Right ventricle myocardium inferior (tissue), 1 donor: ENCODE measurements around the gene BAG3. TPM values are rescaled to one million over a fixed set of nuclear protein-coding genes. Genes with fewer than 3 reads are reported as not detected.
A peak's percentile ranks its signal among the peaks of the same experiment; 100 is the strongest.
"Not testable (repeated sequence)": the region's sequence is repeated elsewhere in the genome, so short reads cannot be mapped to it uniquely, and the experiment has no call there.

Experiments used
- ATAC-seq: fragments of 200-7000 bp; cut with Tn5 transposase; one replicate; pipeline ENCODE4 v1.9.1; 2020; ENCODE audit warnings: mild to moderate bottlenecking, moderate library complexity
- DNase-seq: peaks from one replicate; pipeline ENCODE4 v3.0.0; 2021; ENCODE audit errors: missing footprints
- intact Hi-C: fragments of 100-400 bp; cut with DNase I; formaldehyde crosslinking; loops from one replicate; pipeline ENCODE4 v1.11.0; 2022
- total RNA-seq: library from RNA; stranded (reverse); fragmentation: NEBNext Ultra II Directional; extraction: Animal tissue kit (Norgen Biotek cat#: 25700); gene quantifications from one replicate; pipeline ENCODE4 v1.2.1, GENCODE V29; 2021
- donor health status: DM: no; HTN: yes; CAD: no; lungs with severe emphysema.

BAG3 gene
- total RNA-seq, 1 donor from 2014 or later = 152 TPM

GRCh38 chr10:119710935-119711334 lies 59.8 kb downstream of the BAG3 start:
- DNase-seq, ATAC-seq, intact Hi-C loops: not testable (repeated sequence)

- intact Hi-C loops = no loop called here
- DNase-seq (no peak), ATAC-seq (no peak)
Measured at GRCh38 chr10:119713744-119714483, 62.7 kb downstream of the BAG3 start.

DNA sequence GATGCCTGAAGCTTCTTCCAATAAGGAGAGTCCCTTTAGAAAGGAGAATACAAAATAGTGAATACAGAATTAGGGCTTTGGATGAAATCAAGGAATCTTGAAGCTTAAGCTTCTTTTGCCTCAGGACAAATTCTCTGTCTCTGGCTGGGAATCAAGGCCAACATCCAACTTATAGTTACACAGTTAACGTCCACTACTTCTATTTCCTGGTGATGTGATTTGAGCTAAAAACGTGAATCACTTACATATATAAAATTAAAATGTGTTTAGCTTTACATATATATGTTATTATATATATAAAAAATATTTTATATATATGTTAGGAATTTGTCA lies 63.3 kb downstream of the BAG3 start:
- ATAC-seq = no peak
- no peak for DNase-seq
- intact Hi-C loops = no loop called here

- peak; percentile 26 for ATAC-seq
- DNase-seq = no peak
- intact Hi-C loops = no loop called here
Measured at GRCh38 chr10:119715628-119716505, 64.7 kb downstream of the BAG3 start.

DNA sequence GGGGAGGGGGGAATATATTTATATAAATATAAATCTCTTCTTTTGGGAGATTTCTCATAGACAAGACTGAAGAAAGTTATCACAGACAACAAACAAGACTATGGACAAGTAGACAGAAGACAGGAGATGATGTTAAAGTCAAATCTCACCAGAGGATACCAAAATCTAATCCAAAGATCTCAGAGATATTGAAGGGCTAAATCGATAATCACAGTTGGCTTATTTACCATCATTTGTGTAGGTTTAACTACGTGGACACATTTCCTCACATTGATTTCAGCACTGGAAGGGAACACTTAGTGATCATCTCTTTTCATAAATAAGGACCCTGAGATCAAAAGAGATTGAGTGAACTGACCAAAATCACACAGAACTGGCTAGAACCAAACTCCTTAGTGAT lies 72.0 kb downstream of the BAG3 start:
- intact Hi-C loops = no loop called here
- DNase-seq (no peak), ATAC-seq (no peak)

DNA sequence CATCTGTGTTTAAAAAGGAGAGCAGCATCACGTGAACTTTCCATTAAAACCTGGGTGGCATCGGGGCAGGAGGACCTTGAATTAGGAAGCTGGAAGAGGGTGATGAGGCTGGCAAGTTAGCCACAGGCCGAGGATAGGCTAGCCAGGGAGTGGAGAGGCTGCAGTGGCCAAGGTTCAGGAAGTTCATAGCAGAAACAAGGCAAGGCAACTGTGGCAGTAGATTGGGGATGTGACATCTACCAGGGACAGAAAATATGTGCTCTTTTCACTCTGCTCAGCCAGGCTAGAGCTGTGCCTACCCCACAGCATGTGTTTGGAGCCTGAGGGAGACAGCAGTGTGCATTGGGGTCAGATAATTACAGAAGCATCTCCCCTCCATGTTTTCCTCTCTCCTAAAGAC lies 72.4 kb downstream of the BAG3 start:
- intact Hi-C loops = loop anchor here (2.0 kb wide), 1 partner anchor 37 kb away; no protein-coding TSS in a partner anchor
- DNase-seq (no peak), ATAC-seq (no peak)

- ATAC-seq (no peak), DNase-seq (no peak)
- intact Hi-C loops = loop anchor here (1.0 to 5.0 kb wide), 3 partner anchors 38 to 128 kb away; partner anchors contain the start of genes BAG3 and TIAL1
Measured at GRCh38 chr10:119724593-119725516, 73.7 kb downstream of the BAG3 start.

GRCh38 chr10:119725517-119725827 lies 74.3 kb downstream of the BAG3 start:
- ATAC-seq = no peak
- intact Hi-C loops = loop anchor here (1.0 to 5.0 kb wide), 3 partner anchors 39 to 128 kb away; partner anchors contain the start of genes BAG3 and TIAL1
- DNase-seq = no peak

DNA sequence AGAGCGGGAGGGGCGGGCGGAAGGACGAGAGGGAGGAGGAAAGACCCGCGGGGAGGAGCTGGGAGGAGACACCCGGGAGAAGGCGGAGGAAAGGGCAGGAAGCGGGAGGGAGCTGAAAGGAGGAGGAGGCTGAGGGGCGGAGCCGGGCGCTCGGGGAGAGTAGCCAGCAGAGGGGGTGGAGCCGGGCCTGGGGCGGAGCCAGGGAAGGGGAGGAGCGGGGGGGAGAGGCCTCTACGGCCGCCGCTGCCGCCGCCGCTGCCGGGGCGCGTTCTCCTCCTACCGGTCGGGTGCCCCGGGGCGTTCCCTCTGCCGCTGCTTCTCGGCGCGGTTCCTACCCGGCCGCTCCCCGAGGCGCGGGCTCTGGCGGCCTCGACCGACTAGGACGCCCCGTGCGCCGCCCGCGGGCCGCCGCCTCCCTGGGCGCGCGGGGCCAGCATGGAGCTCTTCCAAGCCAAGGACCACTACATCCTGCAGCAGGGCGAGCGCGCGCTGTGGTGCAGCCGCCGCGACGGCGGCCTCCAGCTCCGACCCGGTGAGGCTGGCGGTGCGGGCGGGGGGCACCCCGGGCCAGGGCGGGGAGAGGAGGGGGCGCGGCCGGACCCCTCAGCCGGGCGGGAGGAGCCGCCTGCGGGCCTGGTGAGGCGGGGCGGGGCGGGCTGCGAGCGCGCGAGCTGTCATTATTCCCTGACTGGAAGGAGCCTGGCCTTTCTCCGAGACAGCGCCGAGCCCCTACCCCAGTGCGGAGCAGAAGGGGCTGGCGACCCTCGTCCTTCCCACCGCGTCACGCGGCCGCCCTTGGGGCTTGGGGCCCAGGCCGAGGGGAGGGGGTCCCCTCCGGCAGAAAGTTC lies 74.9 kb downstream of the BAG3 start, which contains the start of gene INPP5F:
TSS of gene INPP5F (plus strand) at position 223 of the 848 bp plus-strand sequence. CDS start at position 436, 213 bp downstream.
- DNase-seq (peak; percentile 99), ATAC-seq (peak; percentile 100)
- intact Hi-C loops = loop anchor here (1.0 to 5.0 kb wide), 4 partner anchors 39 to 147 kb away; partner anchors contain the start of genes BAG3, MCMBP and TIAL1

- intact Hi-C loops = loop anchor here (2.0 to 5.0 kb wide), 2 partner anchors 129 to 146 kb away; partner anchors contain the start of genes MCMBP and TIAL1
- ATAC-seq (no peak), DNase-seq (no peak)
Measured at GRCh38 chr10:119726676-119727261, 75.6 kb downstream of the BAG3 start.

Other genes with a start within 250 kb of the BAG3 start
- 7.2 TPM for gene RGS10, start 108.7 kb upstream of the BAG3 start, total RNA-seq
- 74.0 TPM for gene TIAL1, start 54.4 kb upstream of the BAG3 start, total RNA-seq
- 4.0 TPM for gene INPP5F, start 74.7 kb downstream of the BAG3 start, total RNA-seq
- gene MCMBP, start 221.5 kb downstream of the BAG3 start, total RNA-seq = 30.5 TPM
- 23.5 TPM for gene SEC23IP, start 241.3 kb downstream of the BAG3 start, total RNA-seq